CD14-positive monocyte (primary cell): Measurements from ENCODE around the gene TACC2. TPM values are rescaled to one million over a fixed set of nuclear protein-coding genes. Genes with fewer than 3 reads are reported as not detected.

Experiments used
- DNase-seq, 3 donors: peaks; one replicate each; pipeline ENCODE4 v3.0.0-alpha.2; 2011 to 2022
- H2AFZ ChIP-seq: 2 replicates; pipeline ENCODE4 v1.6.0; 2012; ENCODE audit warnings: mild to moderate bottlenecking, low read depth, low read length, inconsistent platforms; ENCODE audit not compliant: insufficient read depth, poor library complexity, severe bottlenecking
- H3K27ac ChIP-seq, 2 donors: 1 replicate in 1 of 2; 2 replicates in 1 of 2; pipeline ENCODE4 v1.5.1; 2012 to 2013; ENCODE audit warnings: low read length in 2 of 2, control low read depth in 1 of 2, inconsistent platforms in 1 of 2, low read depth in 1 of 2, mild to moderate bottlenecking in 1 of 2
- H3K27me3 ChIP-seq, 2 donors: one replicate each; pipeline versions ENCODE4 v1.6.0 to v1.6.1; 2011 to 2013; ENCODE audit warnings: low read length in 2 of 2; ENCODE audit not compliant: control insufficient read depth in 2 of 2, insufficient read depth in 2 of 2
- H3K36me3 ChIP-seq, 2 donors: replicated peaks in 1 of 2; 1 replicate in 1 of 2; 2 replicates in 1 of 2; pipeline versions ENCODE4 v1.5.1 to v1.6.1; 2012 to 2013; ENCODE audit warnings: low read length in 2 of 2, control low read depth in 1 of 2, inconsistent platforms in 1 of 2, mild to moderate bottlenecking in 1 of 2; ENCODE audit not compliant: insufficient read depth in 2 of 2, control insufficient read depth in 1 of 2
- H3K4me1 ChIP-seq, 2 donors: 1 replicate in 1 of 2; 2 replicates in 1 of 2; pipeline versions ENCODE4 v1.5.1 to v1.6.1; 2012 to 2013; ENCODE audit warnings: low read length in 2 of 2, control low read depth in 1 of 2, inconsistent platforms in 1 of 2, mild to moderate bottlenecking in 1 of 2, moderate library complexity in 1 of 2; ENCODE audit not compliant: insufficient read depth in 2 of 2, control insufficient read depth in 1 of 2
- H3K4me2 ChIP-seq: replicated peaks from 2 replicates; pipeline ENCODE3; 2012; ENCODE audit warnings: low read length, moderate library complexity, mild to moderate bottlenecking; ENCODE audit not compliant: poor library complexity, severe bottlenecking; ENCODE audit errors: extremely low read depth
- H3K4me3 ChIP-seq, 3 experiments: fragments of 200-600 bp in 1 of 3; sonication (generic) in 1 of 3; replicated peaks in 1 of 3; 1 replicate in 2 of 3; 2 replicates in 1 of 3; pipeline ENCODE4 v1.5.1; 2011 to 2013; ENCODE audit warnings: low read length in 3 of 3, mild to moderate bottlenecking in 3 of 3, control low read depth in 2 of 3, low read depth in 2 of 3, inconsistent platforms in 1 of 3, moderate library complexity in 1 of 3
- H3K79me2 ChIP-seq: 2 replicates; pipeline ENCODE4 v1.6.0; 2012; ENCODE audit warnings: mild to moderate bottlenecking, control low read depth, inconsistent platforms, low read length, moderate library complexity; ENCODE audit not compliant: insufficient read depth
- H3K9ac ChIP-seq: 2 replicates; pipeline ENCODE4 v1.6.0; 2017; ENCODE audit warnings: low read length, mild to moderate bottlenecking; ENCODE audit not compliant: insufficient read depth, poor library complexity, severe bottlenecking
- H3K9me3 ChIP-seq, 2 donors: replicated peaks in 1 of 2; 1 replicate in 1 of 2; 2 replicates in 1 of 2; pipeline versions ENCODE4 v1.5.1 to v1.6.1; 2012 to 2013; ENCODE audit warnings: low read length in 2 of 2, control low read depth in 1 of 2; ENCODE audit not compliant: control insufficient read depth in 1 of 2, insufficient read depth in 1 of 2
- H4K20me1 ChIP-seq: 2 replicates; pipeline ENCODE4 v1.6.0; 2012; ENCODE audit warnings: mild to moderate bottlenecking, low read length, control low read depth, moderate library complexity; ENCODE audit not compliant: insufficient read depth
- H3K27ac Mint-ChIP-seq, 7 donors: one replicate each; pipeline ENCODE4 v1.8.0; 2020; ENCODE audit warnings: mild to moderate bottlenecking in 7 of 7, mixed read lengths in 7 of 7, moderate library complexity in 6 of 7, inconsistent platforms in 2 of 7
- H3K27me3 Mint-ChIP-seq, 3 donors: one replicate each; pipeline ENCODE4 v1.8.0; 2021 to 2022; ENCODE audit warnings: low read depth in 3 of 3, mild to moderate bottlenecking in 3 of 3, mixed read lengths in 3 of 3, moderate library complexity in 3 of 3, inconsistent platforms in 1 of 3
- H3K36me3 Mint-ChIP-seq, 2 donors: one replicate each; pipeline ENCODE4 v1.8.0; 2020; ENCODE audit warnings: mixed read lengths in 2 of 2, inconsistent platforms in 1 of 2, mild to moderate bottlenecking in 1 of 2
- H3K4me1 Mint-ChIP-seq: one replicate; pipeline ENCODE4 v1.8.0; 2020; ENCODE audit warnings: mild to moderate bottlenecking, mixed read lengths
- H3K4me3 Mint-ChIP-seq, 2 donors: one replicate each; pipeline ENCODE4 v1.8.0; 2020; ENCODE audit warnings: mild to moderate bottlenecking in 2 of 2, mixed read lengths in 2 of 2, moderate library complexity in 1 of 2
- H3K9me3 Mint-ChIP-seq, 7 donors: one replicate each; pipeline ENCODE4 v1.8.0; 2020 to 2022; ENCODE audit warnings: mixed read lengths in 7 of 7, mild to moderate bottlenecking in 6 of 7, moderate library complexity in 6 of 7, inconsistent platforms in 2 of 7
- WGBS: methylation state at CpG from one replicate; pipeline ENCODE4 v1.1.5; 2013; ENCODE audit warnings: missing lambda C conversion rate; ENCODE audit not compliant: insufficient coverage; 5-methylcytosine and 5-hydroxymethylcytosine counted together
- intact Hi-C, 2 donors: fragments of 100-400 bp; cut with micrococcal nuclease; formaldehyde crosslinking; loops; one replicate each; pipeline versions ENCODE4 v1.15.0 to v1.15.1; 2023
- polyA plus RNA-seq, 3 donors: library from polyadenylated mRNA; depleted of rRNA in 1 of 3; unstranded in 2 of 3; stranded (reverse) in 1 of 3; fragments of 300-500 nt in 2 of 3; fragments of >200 nt in 1 of 3; fragmentation: Illumina TruSeq in 2 of 3; gene quantifications; 1 replicate in 2 of 3; 2 replicates in 1 of 3; pipeline ENCODE4 v1.2.3, GENCODE V29; 2012 to 2021
- TF ChIP-seq, protein P1 (sequence below): fragments of 200-600 bp; IDR thresholded peaks from one replicate; pipeline ENCODE4 v1.8.0; 2022; ENCODE audit warnings: antibody characterized with exemption, mild to moderate bottlenecking

Gene TACC2
- polyA plus RNA-seq, 3 donors: 0.03 TPM; not detected in 2

DNA sequence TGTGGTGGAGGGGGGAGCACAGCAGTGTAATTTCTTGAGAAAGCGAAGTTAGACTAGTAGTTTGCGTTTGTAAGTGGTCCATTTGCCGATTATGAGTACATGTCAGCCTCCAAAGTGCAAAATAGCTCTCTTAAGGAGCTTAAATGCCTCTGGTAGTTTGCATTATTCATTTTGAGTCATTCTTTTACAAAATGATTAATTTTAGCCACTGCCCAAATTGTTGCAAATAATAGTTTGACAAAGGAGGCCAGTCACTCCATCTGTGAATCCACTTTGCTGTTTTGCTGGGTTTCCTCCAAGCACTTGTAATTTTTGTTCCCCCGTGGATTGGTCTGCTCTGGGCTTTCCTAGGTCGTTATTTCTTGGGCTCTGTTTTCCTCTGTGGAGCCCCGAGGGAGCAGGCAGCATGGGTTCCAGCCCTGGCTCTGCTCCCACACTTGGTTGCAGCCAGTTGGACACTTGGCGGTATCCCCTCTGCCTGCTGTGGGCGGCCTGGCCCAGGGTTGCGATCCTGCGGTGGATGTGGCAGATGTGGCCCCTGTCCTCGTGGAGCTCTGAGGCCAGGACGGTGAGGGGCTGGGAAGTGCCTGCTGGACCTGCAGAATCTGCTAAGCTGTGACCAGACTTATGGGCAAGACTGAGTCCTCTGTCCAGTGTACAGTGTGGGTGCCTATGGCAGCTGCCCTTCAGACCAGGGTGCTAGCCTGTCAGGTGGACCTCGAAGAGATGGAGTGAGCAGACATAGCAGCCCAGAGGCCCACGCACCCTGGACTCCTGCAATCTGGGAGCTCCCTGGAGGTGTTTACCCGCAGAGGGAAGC is 153.1 kb downstream of the TACC2 start:
- intact Hi-C loops: no loop called here
- WGBS: 77% methylated on average over 15 of the region's 15 CpGs
- no peak overlapping the region for H3K9ac ChIP-seq

DNA sequence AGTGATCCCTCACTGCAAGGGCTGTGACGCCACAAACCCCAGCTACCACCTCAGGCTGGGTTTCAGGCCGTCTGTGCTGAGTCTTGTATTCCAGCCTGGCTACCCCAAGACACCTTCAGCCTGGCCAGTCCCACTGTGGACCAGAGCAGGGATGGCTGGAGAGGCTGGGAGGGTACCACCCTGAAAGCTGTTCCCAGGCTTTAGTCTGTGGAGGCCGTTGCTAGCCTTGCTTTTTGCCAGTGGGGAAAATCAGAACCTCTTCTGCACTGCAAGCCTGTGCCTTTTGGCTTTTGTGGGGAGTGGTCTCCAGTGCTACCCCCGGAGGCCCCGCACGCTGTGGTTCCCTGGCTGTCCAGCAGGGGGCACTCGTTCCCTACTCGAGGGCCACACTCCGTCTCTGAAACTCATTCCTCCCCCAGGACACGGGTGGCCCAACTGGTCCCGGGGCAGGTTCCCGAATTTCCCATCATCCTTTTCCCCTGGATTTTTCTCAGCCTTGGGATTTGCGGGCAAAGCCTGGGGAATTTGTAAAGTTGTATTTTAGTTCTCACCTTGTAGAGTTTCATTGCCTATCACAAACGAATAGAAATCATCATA is 153.8 kb downstream of the TACC2 start:
- intact Hi-C loops: no loop called here
- Histone ChIP-seq H3K36me3 (no peaks in the 10 kb centered on the region), H3K79me2 (no peaks in the 10 kb centered on the region), H3K9ac (no peak overlapping the region), H3K4me2 (no peak overlapping the region), H3K27me3 (no peaks in the 10 kb centered on the region), H3K4me3 (no peak overlapping the region), H4K20me1 (no peaks in the 10 kb centered on the region), H3K4me1 (peaks cover 31 to 35% of the 10 kb centered on the region in 2 donors), H2AFZ (no peak overlapping the region), H3K27ac (no peak overlapping the region), H3K9me3 (no peaks in the 10 kb centered on the region)
- Mint-ChIP-seq H3K27ac (no peak overlapping the region), H3K27me3 (peaks cover 5 to 12% (median 6%) of the 10 kb centered on the region in 3 donors), H3K36me3 (no peaks in the 10 kb centered on the region), H3K4me3 (no peak overlapping the region), H3K4me1 (peaks cover 40% of the 10 kb centered on the region), H3K9me3 (peaks cover 5 to 18% (median 9%) of the 10 kb centered on the region in 7 donors)
- peak in 2 of 3 donors; percentile 18 to 19 for DNase-seq
- WGBS: 23% methylated on average over 8 of the region's 14 CpGs
- TF ChIP-seq, protein P1, sequence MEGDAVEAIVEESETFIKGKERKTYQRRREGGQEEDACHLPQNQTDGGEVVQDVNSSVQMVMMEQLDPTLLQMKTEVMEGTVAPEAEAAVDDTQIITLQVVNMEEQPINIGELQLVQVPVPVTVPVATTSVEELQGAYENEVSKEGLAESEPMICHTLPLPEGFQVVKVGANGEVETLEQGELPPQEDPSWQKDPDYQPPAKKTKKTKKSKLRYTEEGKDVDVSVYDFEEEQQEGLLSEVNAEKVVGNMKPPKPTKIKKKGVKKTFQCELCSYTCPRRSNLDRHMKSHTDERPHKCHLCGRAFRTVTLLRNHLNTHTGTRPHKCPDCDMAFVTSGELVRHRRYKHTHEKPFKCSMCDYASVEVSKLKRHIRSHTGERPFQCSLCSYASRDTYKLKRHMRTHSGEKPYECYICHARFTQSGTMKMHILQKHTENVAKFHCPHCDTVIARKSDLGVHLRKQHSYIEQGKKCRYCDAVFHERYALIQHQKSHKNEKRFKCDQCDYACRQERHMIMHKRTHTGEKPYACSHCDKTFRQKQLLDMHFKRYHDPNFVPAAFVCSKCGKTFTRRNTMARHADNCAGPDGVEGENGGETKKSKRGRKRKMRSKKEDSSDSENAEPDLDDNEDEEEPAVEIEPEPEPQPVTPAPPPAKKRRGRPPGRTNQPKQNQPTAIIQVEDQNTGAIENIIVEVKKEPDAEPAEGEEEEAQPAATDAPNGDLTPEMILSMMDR: peak; percentile 98

More for the DNA sequence above, 153.1 kb downstream of the TACC2 start:
- no peaks in the 10 kb centered on the region for H4K20me1 ChIP-seq
- no peaks in the 10 kb centered on the region for H3K79me2 ChIP-seq
- H3K27me3 ChIP-seq: no peaks in the 10 kb centered on the region
- H3K4me3 Mint-ChIP-seq: no peak overlapping the region
- H3K36me3 ChIP-seq: no peaks in the 10 kb centered on the region
- peaks cover 5 to 18% (median 8%) of the 10 kb centered on the region in 7 donors for H3K9me3 Mint-ChIP-seq
- H3K9me3 ChIP-seq: no peaks in the 10 kb centered on the region
- no peak overlapping the region for H3K4me2 ChIP-seq
- DNase-seq: no peak
- H3K4me3 ChIP-seq: no peak overlapping the region
- TF ChIP-seq, protein P1: no peak
- H3K27me3 Mint-ChIP-seq: peaks cover 5 to 15% (median 6%) of the 10 kb centered on the region in 3 donors
- H3K36me3 Mint-ChIP-seq: no peaks in the 10 kb centered on the region
- peak overlapping the region in 2 of 7 donors; percentile 21 to 61 for H3K27ac Mint-ChIP-seq
- peaks cover 33% of the 10 kb centered on the region for H3K4me1 Mint-ChIP-seq
- no peak overlapping the region for H3K27ac ChIP-seq
- peaks cover 24 to 28% of the 10 kb centered on the region in 2 donors for H3K4me1 ChIP-seq
- H2AFZ ChIP-seq: no peak overlapping the region
